Ishikawa (cell line): ENCODE data around the gene KBTBD2.

Source experiments
- CEBPB ChIP-seq: IDR thresholded peaks from 2 replicates; pipeline ENCODE4 v1.6.1; 2012
- CREB1 ChIP-seq: IDR thresholded peaks from 2 replicates; pipeline ENCODE4 v1.6.1; 2012; ENCODE audit warnings: low read depth
- EGR1 ChIP-seq: IDR thresholded peaks from 2 replicates; pipeline ENCODE4 v1.6.1; 2012
- EP300 ChIP-seq: IDR thresholded peaks from 2 replicates; pipeline ENCODE4 v1.6.1; 2012; ENCODE audit warnings: borderline replicate concordance
- FOXM1 ChIP-seq: IDR thresholded peaks from 2 replicates; pipeline ENCODE4 v1.6.1; 2012; ENCODE audit warnings: low read depth, borderline replicate concordance
- NFIC ChIP-seq: IDR thresholded peaks from 2 replicates; pipeline ENCODE4 v1.6.1; 2012
- RAD21 ChIP-seq: IDR thresholded peaks from 2 replicates; pipeline ENCODE4 v1.6.1; 2012; ENCODE audit warnings: low read depth
- TAF1 ChIP-seq: IDR thresholded peaks from 2 replicates; pipeline ENCODE4 v1.6.1; 2012; ENCODE audit warnings: low read depth, mild to moderate bottlenecking
- TCF12 ChIP-seq: IDR thresholded peaks from 2 replicates; pipeline ENCODE4 v1.6.1; 2012; ENCODE audit warnings: low read depth
- TEAD4 ChIP-seq: IDR thresholded peaks from 2 replicates; pipeline ENCODE4 v1.6.1; 2012
- YY1 ChIP-seq: IDR thresholded peaks from 2 replicates; pipeline ENCODE4 v1.6.1; 2012; ENCODE audit warnings: low read depth
- ZBTB7A ChIP-seq: IDR thresholded peaks from 2 replicates; pipeline ENCODE4 v1.6.1; 2012; ENCODE audit warnings: low read depth
- TF ChIP-seq, protein P1 (sequence below): IDR thresholded peaks from 2 replicates; pipeline ENCODE4 v1.6.1; 2012; ENCODE audit warnings: low read depth, mild to moderate bottlenecking
- TF ChIP-seq, protein P2 (sequence below): IDR thresholded peaks from 2 replicates; pipeline ENCODE4 v1.6.1; 2012
- TF ChIP-seq, protein P3 (sequence below): IDR thresholded peaks from 2 replicates; pipeline ENCODE4 v1.6.1; 2012

Gene KBTBD2

GRCh38 chr7:32930378-32930777 is 38.8 kb upstream of the KBTBD2 start:
- no peak for TF ChIP-seq EP300

GRCh38 chr7:32929430-32930143 is 38.0 kb upstream of the KBTBD2 start:
- no peak for TF ChIP-seq NFIC
- TF ChIP-seq CREB1, result no peak
- TF ChIP-seq, protein P1, sequence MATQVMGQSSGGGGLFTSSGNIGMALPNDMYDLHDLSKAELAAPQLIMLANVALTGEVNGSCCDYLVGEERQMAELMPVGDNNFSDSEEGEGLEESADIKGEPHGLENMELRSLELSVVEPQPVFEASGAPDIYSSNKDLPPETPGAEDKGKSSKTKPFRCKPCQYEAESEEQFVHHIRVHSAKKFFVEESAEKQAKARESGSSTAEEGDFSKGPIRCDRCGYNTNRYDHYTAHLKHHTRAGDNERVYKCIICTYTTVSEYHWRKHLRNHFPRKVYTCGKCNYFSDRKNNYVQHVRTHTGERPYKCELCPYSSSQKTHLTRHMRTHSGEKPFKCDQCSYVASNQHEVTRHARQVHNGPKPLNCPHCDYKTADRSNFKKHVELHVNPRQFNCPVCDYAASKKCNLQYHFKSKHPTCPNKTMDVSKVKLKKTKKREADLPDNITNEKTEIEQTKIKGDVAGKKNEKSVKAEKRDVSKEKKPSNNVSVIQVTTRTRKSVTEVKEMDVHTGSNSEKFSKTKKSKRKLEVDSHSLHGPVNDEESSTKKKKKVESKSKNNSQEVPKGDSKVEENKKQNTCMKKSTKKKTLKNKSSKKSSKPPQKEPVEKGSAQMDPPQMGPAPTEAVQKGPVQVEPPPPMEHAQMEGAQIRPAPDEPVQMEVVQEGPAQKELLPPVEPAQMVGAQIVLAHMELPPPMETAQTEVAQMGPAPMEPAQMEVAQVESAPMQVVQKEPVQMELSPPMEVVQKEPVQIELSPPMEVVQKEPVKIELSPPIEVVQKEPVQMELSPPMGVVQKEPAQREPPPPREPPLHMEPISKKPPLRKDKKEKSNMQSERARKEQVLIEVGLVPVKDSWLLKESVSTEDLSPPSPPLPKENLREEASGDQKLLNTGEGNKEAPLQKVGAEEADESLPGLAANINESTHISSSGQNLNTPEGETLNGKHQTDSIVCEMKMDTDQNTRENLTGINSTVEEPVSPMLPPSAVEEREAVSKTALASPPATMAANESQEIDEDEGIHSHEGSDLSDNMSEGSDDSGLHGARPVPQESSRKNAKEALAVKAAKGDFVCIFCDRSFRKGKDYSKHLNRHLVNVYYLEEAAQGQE, result no peak
- no peak for TF ChIP-seq TCF12
- no peak for TF ChIP-seq FOXM1
- no peak for TF ChIP-seq RAD21
- TF ChIP-seq, protein P2, sequence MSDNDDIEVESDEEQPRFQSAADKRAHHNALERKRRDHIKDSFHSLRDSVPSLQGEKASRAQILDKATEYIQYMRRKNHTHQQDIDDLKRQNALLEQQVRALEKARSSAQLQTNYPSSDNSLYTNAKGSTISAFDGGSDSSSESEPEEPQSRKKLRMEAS, result no peak
- no peak for TF ChIP-seq ZBTB7A
- TF ChIP-seq, protein P3, sequence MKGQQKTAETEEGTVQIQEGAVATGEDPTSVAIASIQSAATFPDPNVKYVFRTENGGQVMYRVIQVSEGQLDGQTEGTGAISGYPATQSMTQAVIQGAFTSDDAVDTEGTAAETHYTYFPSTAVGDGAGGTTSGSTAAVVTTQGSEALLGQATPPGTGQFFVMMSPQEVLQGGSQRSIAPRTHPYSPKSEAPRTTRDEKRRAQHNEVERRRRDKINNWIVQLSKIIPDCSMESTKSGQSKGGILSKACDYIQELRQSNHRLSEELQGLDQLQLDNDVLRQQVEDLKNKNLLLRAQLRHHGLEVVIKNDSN, result no peak
- no peak for TF ChIP-seq CEBPB
- TF ChIP-seq TAF1, result no peak
- no peak for TF ChIP-seq EP300
- no peak for TF ChIP-seq TEAD4
- TF ChIP-seq YY1, result no peak
- TF ChIP-seq EGR1, result no peak

DNA sequence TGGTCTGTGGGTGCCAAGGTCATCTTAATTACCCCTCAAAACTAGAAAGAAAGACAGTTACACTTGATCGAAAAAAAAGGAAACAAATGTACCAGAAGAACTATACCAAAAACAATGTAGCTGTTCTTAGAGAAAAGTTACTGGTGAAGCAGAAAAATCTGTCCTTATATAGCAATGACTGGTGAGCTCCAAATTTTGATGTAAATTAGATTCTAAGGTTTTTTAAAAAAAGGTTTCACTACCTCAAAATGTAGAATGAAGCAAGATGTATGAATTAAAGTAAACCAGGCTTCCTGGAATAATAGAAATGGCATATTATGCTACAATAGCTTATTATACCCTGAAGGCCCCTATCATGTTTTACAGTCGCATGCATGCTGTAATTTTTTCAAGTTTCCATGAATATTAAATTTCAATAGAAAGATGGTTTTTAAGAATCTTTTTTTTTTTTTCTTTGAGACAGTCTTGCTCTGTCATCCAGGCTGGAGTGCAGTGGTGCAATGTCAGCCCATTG is 37.3 kb upstream of the KBTBD2 start:
- TF ChIP-seq TCF12, result no peak
- TF ChIP-seq, protein P2, result no peak
- TF ChIP-seq TAF1, result no peak
- no peak for TF ChIP-seq RAD21
- TF ChIP-seq, protein P3, result no peak
- TF ChIP-seq EP300, result no peak
- no peak for TF ChIP-seq ZBTB7A
- no peak for TF ChIP-seq CEBPB
- no peak for TF ChIP-seq FOXM1
- TF ChIP-seq, protein P1, result no peak
- no peak for TF ChIP-seq CREB1
- TF ChIP-seq TEAD4, result no peak
- TF ChIP-seq YY1, result no peak
- TF ChIP-seq NFIC, result no peak
- TF ChIP-seq EGR1, result no peak

- TF ChIP-seq EP300 (no peak), RAD21 (no peak), ZBTB7A (no peak), NFIC (no peak), YY1 (no peak)
These were observed 30.3 kb upstream of the KBTBD2 start for GRCh38 chr7:32921896-32922295.

DNA sequence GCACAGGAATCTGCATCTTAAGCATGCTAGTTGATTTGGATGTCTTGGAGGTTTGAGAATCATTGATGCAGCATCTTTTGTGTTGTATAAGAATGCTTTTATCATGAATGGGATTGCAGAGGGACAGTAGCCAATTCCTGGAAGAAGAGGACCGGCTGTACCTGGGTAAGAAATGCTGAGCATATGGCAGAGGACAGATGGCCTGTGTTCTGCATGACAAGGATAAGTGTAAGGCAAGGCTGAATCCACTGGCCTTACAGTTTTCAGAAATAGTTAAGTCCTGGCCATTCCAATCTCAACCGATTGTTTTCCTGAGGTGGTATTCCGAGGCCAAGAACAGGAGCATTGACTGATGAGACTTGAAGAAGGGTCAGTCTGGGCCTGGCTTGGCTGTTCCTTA is 24.4 kb upstream of the KBTBD2 start:
- TF ChIP-seq, protein P3, result no peak
- TF ChIP-seq ZBTB7A, result no peak
- TF ChIP-seq YY1, result no peak
- TF ChIP-seq, protein P2, result no peak
- TF ChIP-seq EGR1, result no peak
- no peak for TF ChIP-seq CREB1
- TF ChIP-seq TCF12, result no peak
- no peak for TF ChIP-seq TAF1
- TF ChIP-seq TEAD4, result no peak
- TF ChIP-seq NFIC, result no peak
- no peak for TF ChIP-seq EP300
- no peak for TF ChIP-seq CEBPB
